ENCODE measurements around the gene CD276.

DNA sequence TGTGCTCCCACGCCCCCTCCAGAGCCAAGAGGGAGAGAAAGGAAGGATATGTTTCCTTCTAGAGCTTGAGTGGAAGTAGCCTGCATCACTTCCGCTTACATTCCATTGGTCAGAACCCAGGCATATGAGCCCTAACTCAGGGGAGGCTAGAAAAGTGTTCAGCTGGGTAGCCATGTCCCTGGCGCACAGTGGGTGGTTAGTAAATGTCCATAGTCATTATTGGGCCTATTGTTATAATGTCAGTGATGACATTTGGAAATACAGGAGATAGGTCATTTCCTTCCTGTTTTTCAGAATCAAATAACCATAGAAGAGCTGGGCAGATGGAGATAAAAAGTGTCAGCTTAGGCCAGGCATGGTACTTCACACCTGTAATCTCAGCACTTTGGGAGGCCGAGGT lies 27.3 kb downstream of the CD276 start:
- TF ChIP-seq, protein P1, sequence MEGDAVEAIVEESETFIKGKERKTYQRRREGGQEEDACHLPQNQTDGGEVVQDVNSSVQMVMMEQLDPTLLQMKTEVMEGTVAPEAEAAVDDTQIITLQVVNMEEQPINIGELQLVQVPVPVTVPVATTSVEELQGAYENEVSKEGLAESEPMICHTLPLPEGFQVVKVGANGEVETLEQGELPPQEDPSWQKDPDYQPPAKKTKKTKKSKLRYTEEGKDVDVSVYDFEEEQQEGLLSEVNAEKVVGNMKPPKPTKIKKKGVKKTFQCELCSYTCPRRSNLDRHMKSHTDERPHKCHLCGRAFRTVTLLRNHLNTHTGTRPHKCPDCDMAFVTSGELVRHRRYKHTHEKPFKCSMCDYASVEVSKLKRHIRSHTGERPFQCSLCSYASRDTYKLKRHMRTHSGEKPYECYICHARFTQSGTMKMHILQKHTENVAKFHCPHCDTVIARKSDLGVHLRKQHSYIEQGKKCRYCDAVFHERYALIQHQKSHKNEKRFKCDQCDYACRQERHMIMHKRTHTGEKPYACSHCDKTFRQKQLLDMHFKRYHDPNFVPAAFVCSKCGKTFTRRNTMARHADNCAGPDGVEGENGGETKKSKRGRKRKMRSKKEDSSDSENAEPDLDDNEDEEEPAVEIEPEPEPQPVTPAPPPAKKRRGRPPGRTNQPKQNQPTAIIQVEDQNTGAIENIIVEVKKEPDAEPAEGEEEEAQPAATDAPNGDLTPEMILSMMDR (IDR thresholded peaks at IDR 0.05; ENCODE audit: poor library complexity) = no peak
- no peak for TF ChIP-seq EZH2 (IDR thresholded peaks at IDR 0.05; ENCODE audit: borderline replicate concordance)
- TF ChIP-seq EZH2phosphoT487 (IDR thresholded peaks at IDR 0.05; ENCODE audit: low read depth, severe bottlenecking, unreplicated experiment) = no peak
